CD4-positive, alpha-beta T cell treated with Interleukin-6 at 100 ng/mL for 8 hours (primary cell): ENCODE results near the gene PODNL1.
"Not testable (repeated sequence)": the region's sequence is repeated elsewhere in the genome, so short reads cannot be mapped to it uniquely, and the experiment has no call there.

Experiments used
- DNase-seq: peaks from one replicate; pipeline ENCODE4 v3.0.0-alpha.2; 2020; ENCODE audit warnings: mixed read lengths, low spot score

PODNL1 gene

DNA sequence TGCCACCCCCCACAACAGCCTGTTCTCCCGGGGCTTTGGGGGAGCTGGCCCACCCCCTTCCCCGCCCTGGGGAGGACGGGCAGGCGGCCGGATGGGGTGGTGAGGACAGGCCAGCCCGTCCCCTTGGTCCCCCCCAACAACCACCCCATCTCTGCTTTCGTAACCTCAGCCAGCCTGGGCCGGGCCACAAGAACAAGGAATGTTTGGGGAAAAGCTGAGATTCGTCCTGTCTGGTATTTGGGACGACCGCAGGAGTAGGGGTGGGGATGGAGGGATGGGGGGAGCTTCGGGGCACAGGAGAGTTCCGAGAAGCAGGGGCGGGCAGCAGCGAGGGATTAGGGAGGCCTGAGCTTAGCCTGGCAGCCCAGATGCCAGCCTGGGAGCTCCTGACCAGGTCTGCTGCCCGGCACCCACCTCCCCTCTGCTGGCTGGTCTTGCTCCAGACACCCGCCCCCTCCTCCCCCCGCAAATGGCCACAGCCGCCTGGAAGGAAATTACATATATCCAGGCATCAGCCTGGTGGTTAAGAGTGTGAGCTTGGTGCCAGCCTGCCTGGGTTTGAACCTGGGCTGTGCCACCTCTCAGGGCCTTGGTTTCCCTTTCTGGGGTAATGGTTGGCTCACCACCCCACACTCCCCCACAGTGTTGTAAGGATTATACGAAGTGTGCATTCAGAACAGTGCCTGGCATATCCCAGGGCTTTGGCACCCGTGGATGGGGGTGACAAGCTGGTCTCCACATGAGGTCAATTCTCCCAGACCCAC, at the start of gene PODNL1:
PODNL1 (minus strand) TSS at position 117 of the 764 bp plus-strand sequence. CDS start 236 bp downstream, outside the sequence.
- no peak for DNase-seq

- DNase-seq = no peak
Observed at GRCh38 chr19:13987101-13987890, 49.1 kb upstream of the PODNL1 start.

- DNase-seq = peak; percentile 99
Observed at GRCh38 chr19:13986348-13986904, 48.2 kb upstream of the PODNL1 start.

DNA sequence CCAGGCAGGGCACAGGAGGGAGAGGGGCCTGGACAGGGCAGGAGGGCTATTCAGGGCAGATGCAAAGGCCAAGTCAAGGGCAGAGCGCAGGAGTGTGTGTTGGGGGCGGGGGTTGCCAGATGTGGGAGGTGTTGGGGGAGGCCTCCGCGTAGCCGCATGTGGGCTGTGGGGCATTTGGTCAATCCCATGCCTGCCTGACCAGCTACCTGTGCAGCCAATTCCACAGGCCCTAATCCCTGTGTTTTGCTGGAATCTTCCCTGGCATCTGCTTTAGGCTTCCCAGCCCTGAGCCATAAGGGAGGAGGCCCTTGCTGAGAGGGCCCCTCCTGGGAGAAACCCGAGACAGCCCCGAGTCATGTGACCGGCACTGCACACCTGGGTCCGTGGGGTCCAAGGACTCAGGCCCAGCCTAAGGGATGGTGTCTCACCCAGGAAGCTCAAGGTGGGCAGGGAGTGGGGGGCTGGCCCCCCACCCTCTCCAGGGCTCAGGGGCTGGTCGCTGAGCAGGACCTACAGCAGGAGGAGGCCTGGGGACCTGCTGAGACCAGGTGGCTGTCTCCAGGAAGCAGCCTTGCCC, 47.6 kb upstream of the PODNL1 start:
- DNase-seq = no peak

DNA sequence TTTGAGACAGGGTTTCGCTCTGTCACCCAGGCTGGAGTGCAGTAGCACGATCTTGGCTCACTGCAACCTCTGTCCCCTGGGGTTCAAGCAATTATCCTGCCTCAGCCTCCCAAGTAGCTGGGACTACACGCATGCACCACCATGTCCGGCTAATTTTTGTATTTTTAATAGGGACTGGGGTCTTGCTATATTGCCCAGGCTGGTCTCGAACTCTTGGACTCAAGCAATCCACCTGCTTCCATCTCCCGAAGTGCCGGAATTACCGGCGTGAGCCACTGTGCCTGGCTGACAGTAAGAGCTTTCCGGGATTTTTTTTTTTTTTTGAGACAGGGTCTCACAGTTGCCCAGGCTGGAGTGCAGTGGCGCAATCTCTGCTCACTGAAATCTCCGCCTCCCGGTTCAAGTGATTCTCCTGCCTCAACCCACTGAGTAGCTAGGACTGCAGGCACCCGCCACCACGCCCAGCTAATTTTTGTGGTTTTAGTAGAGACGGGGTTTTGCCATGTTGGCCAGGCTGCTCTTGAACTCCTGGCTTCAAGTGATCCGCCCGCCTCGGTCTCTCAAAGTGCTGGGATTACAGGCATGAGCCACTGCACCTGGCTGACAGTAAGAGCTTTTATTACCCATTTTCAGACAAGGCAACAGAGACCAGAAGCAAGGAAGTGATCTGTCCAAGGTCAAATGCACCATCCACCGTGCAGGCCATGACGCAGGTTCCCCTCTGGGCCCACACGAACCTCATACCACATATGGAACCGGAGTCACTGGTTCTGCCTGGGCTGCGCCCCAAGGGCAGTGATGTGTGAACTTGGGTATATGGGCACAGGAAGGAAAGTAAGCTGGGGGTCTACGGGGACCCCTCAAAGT, 46.9 kb upstream of the PODNL1 start:
- no peak for DNase-seq

DNA sequence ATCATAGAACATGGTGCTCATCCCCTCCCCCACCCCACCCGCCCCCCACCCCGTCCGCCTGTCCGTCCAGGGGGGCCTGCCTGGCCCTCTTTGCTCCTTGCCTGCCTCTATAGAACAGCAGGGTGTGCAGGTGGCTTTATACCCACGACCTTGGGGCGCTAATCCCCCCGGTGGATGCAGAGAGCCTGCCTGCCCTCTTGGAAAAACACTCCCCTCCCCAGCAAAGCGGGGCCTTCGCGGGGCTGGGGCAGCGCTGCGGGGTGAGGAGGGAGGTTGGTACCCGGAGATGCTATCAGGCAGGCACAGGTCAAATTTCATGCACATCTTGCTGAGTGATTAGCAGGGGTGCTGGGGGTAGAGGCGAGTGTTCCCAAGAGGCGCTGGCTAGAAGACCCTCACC, 46.0 kb upstream of the PODNL1 start:
- no peak for DNase-seq

- peak; percentile 72 for DNase-seq
Observed at GRCh38 chr19:13983213-13983889, 45.1 kb upstream of the PODNL1 start.

GRCh38 chr19:13982773-13983172, 44.6 kb upstream of the PODNL1 start:
- DNase-seq = no peak

DNA sequence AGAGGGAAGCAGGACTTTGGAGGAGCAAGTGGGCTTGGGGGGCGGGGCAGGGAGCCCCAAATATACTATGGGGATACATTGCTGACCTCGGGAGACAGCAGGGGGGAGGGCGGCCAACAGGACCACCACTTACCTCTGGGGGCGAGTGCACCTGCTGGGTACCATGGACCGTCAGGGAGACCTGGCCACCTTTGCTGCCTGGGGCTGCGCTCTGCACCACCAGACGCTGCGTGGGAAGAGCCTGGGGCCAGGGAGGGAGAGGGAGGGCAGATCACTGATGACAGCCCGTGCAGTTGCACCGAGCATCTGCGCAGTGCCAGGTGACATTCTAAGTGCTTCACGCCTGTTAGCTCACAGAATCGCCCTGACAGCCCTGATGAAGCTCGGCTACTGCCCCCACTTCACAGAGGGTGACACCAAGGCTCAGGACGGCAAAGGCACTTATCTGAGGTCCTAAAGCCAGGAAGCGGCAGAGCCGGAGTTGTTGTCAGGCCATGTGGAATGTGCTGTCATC, 43.8 kb upstream of the PODNL1 start:
- DNase-seq = no peak

DNA sequence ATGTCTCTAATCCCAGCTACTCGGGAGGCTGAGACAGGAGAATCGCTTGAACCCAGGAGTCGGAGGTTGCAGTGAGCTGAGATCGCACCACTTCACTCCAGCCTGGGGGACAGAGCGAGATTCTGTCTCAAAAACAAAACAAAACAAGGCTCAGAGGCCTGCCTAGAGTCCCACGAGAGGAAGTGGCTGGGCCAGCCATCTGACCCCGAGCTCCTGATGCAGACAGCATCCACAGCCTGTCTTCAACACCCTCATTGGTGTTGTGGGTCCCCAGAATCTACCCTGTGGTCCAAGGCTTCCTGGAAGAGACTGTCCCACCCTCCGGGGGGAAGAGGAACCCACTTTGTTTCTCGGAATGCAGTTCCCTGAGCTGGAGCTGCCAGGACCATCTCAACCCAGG, 43.2 kb upstream of the PODNL1 start:
- no peak for DNase-seq

- DNase-seq = no peak
Observed at GRCh38 chr19:13981021-13981420, 42.8 kb upstream of the PODNL1 start.

GRCh38 chr19:13980340-13980739, 42.1 kb upstream of the PODNL1 start:
- no peak for DNase-seq

DNA sequence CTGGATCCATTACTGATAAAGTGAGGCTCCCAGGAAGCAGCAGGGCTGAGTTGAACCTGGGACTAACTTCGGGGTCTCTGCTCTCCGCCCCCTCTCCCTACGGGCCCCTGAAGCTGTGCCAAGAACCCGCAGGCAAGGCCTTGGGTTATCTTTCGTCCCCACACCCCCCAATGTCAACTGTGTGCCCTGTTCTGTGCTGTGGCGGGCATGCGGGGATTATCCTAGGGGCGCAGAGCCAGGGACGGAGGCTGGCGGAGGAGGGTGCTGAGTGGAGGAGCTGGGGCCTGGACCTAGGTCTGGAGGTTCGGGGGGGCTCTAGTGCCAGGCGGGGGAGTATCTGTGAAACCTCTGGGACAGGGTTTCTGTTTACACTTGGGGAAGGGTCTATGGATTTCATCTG, 41.5 kb upstream of the PODNL1 start:
- no peak for DNase-seq

DNA sequence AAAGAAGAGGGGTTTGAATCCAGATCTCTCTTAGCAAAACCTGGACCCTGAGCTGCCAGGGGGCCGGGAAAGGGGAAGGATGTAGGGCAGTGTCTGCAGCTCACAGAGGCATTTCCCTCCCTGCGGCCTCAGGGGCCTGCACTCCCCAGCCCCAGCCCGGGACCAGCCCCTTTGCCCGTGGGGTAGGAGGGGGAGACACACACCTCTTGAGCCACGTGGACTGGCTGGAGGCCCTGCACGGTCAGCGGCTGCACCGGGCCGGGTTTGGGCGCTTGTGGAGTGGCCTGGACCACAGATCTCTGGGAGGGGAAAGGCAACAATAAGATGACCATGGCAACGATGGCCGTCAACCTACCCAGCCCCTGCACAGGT, 41.0 kb upstream of the PODNL1 start:
- no peak for DNase-seq

DNA sequence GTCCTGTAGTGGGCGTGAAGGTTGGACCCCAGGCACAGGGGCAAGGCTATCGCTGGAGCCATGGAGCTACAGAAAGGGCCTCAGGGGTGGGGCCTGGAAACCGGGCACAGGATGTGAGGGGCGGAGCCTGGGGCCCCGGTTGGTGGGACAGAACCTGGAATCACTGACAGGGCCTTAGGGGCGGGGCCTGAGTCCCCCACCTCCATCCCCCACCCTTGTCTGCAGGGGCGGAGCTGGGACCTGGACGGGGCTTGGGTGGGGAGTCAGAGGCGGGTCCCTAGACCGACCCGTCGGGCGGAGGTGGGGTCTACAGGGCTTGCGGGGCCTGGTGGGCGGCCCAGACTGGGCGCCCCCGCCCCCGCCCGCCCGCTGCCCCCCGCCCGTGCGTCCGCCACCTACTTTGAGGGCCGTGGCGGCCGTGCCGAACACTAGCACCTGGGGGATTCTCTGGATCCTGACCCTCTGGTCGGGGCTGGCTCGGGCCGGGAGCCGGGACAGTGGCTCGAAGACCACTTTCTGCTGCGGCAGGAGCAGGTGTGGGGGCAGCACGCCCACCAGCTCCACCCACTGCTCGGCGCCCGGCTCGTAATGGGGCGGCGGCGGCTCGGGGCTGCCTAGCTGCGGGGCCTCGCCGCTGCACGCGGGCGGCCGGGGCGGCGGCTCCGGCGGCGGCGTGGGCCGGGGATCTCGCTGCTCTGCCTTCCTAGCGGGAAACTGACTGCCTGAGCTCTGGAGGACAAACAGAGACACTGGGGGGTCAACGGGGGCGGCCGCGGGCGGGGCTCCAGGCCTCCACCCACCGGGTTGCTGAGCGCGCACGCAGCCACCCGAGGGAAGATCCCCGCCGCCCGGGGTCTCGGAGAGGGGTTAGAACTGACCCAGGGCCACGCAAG, 40.4 kb upstream of the PODNL1 start:
- no peak for DNase-seq

- no peak for DNase-seq
Observed at GRCh38 chr19:13977803-13978202, 39.6 kb upstream of the PODNL1 start.

DNA sequence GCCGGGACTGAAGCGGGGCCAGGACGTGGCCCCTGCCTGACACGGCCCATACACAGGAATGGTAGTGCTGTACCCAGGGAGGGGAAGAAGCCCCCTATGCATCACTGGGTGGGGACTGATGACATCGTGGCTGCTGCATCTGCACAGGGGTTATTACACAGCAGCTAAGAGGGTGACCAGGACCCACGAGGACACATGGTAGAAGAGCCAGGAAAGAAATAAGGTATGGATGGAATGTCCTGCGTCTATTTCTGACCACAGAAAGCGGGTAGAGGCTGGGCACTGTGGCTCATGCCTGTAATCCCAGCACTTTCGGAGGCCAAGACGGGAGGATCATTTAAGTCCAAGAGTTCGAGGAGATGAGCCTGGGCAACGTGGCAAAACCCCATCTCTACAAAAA, 38.2 kb upstream of the PODNL1 start:
- no peak for DNase-seq

- no peak for DNase-seq
Observed at GRCh38 chr19:13975870-13976269, 37.7 kb upstream of the PODNL1 start.

DNA sequence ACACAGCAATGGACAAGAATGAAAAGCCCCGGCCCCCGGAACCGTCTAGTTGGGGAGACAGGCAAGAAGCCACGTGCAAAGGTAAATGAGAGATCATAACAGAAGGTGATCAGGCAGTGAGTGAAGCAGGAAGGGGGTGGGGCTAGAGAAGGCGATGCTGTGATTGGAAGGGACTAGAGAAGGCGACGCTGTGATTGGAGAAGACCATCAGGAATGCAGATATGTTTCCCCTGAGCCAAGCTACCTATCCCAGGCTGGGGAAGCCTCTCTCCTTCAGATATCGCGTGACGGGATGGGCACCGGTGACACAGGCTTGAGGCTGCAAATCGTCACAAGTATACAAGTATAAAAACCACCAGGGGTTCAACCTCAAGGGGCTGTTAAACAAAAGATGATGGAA, 35.9 kb upstream of the PODNL1 start:
- DNase-seq = peak; percentile 58

DNA sequence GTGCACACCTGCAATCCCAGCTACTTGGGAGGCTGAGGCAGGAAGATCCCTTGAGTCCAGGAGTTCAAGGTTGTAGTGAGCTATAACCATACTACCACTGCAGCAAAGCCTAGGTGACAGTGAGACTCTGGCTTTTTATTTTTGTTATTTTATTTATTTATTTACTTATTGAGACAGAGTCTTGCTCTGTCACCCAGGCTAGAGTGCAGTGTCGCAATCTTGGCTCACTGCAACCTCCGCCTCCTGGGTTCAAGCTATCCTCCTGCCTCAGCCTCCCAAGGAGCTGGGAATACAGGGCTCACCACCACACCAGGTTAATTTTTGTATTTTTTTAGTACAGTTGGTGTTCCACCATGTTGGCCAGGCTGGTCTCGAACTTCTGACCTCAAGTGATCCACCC, 35.3 kb upstream of the PODNL1 start:
- not testable (repeated sequence) for DNase-seq
